IMR-90 (cell line): Measurements from ENCODE around the gene CYFIP1. TPM values are rescaled to one million over a fixed set of nuclear protein-coding genes. Genes with fewer than 3 reads are reported as not detected.

Experiments
- ATAC-seq: fragments of 200-7000 bp; cut with Tn5 transposase; 2 replicates; pipeline ENCODE4 v1.9.1; 2020; ENCODE audit warnings: low read depth, mild to moderate bottlenecking, moderate library complexity
- BruUV-seq: library from RNA; stranded (reverse); fragments of 400-500 nt; replicated peaks from 2 replicates; lab custom pipeline; 2021; lab: Mats Ljungman, UMichigan
- CTCF ChIA-PET: fragments of 300-600 bp; formaldehyde crosslinking; extraction: SDS; loops from one replicate; lab custom pipeline; 2021; ENCODE audit warnings: antibody characterized with exemption; lab: Yijun Ruan, JAX
- POLR2A ChIA-PET: fragments of 300-600 bp; sonication (Branson Sonifier 250); formaldehyde crosslinking; loops from one replicate; lab custom pipeline; 2022; ENCODE audit warnings: antibody characterized with exemption; ENCODE audit not compliant: unreplicated experiment; lab: Charles Lee
- DNase-seq: peaks from one replicate; pipeline ENCODE4 v3.0.0; 2013
- H2AFZ ChIP-seq: replicated peaks from 2 replicates; pipeline ENCODE3; 2013; ENCODE audit warnings: low read length, mild to moderate bottlenecking; ENCODE audit not compliant: poor library complexity
- H2AK5ac ChIP-seq: 2 replicates; pipeline ENCODE4 v1.6.1; 2013; ENCODE audit warnings: low read depth, low read length, inconsistent platforms
- H2AK9ac ChIP-seq: replicated peaks from 2 replicates; pipeline ENCODE3; 2013; ENCODE audit warnings: mild to moderate bottlenecking, low read depth, low read length, moderate library complexity; ENCODE audit not compliant: poor library complexity
- H2BK120ac ChIP-seq: 2 replicates; pipeline ENCODE4 v1.6.1; 2013; ENCODE audit warnings: low read depth, low read length, inconsistent platforms
- H2BK15ac ChIP-seq: 3 replicates; pipeline ENCODE4 v1.6.1; 2013; ENCODE audit warnings: low read depth, low read length, inconsistent platforms
- H2BK20ac ChIP-seq: 2 replicates; pipeline ENCODE4 v1.6.1; 2013; ENCODE audit warnings: low read depth, mild to moderate bottlenecking, inconsistent platforms, low read length, moderate library complexity
- H2BK5ac ChIP-seq: 2 replicates; pipeline ENCODE4 v1.6.1; 2013; ENCODE audit warnings: mild to moderate bottlenecking, low read depth, low read length, inconsistent platforms; ENCODE audit not compliant: poor library complexity, severe bottlenecking
- H3K14ac ChIP-seq: replicated peaks from 2 replicates; pipeline ENCODE4 v1.6.1; 2013; ENCODE audit warnings: low read depth, low read length, inconsistent platforms
- H3K18ac ChIP-seq: 2 replicates; pipeline ENCODE4 v1.6.1; 2013; ENCODE audit warnings: low read depth, low read length, control low read depth
- H3K23ac ChIP-seq: 2 replicates; pipeline ENCODE4 v1.6.1; 2013; ENCODE audit warnings: low read depth, low read length, inconsistent platforms
- H3K27ac ChIP-seq: 2 replicates; pipeline ENCODE4 v1.5.1; 2013; ENCODE audit warnings: mild to moderate bottlenecking, control low read depth, low read length; ENCODE audit not compliant: insufficient read depth
- H3K27me3 ChIP-seq: 2 replicates; pipeline ENCODE4 v1.6.1; 2013; ENCODE audit warnings: low read length; ENCODE audit not compliant: control insufficient read depth, insufficient read depth
- H3K36me3 ChIP-seq: 2 replicates; pipeline ENCODE4 v1.6.1; 2013; ENCODE audit warnings: low read length, mixed read lengths; ENCODE audit not compliant: control insufficient read depth, insufficient read depth
- H3K4ac ChIP-seq: 2 replicates; pipeline ENCODE4 v1.6.1; 2013; ENCODE audit warnings: low read depth, low read length, inconsistent platforms
- H3K4me1 ChIP-seq: 2 replicates; pipeline ENCODE4 v1.6.1; 2013; ENCODE audit warnings: low read length, mixed read lengths; ENCODE audit not compliant: control insufficient read depth, insufficient read depth
- H3K4me2 ChIP-seq: 2 replicates; pipeline ENCODE4 v1.6.1; 2013; ENCODE audit warnings: low read depth, mild to moderate bottlenecking, control low read depth, low read length, moderate library complexity
- H3K4me3 ChIP-seq: 2 replicates; pipeline ENCODE4 v1.5.1; 2013; ENCODE audit warnings: low read depth, mild to moderate bottlenecking, control low read depth, low read length, moderate library complexity; ENCODE audit not compliant: insufficient read depth
- H3K56ac ChIP-seq: 2 replicates; pipeline ENCODE4 v1.6.1; 2013; ENCODE audit warnings: low read length, inconsistent platforms; ENCODE audit not compliant: insufficient read depth; ENCODE audit errors: extremely low read depth
- H3K79me1 ChIP-seq, 2 experiments: 2 replicates each; pipeline ENCODE4 v1.6.1; 2013; ENCODE audit warnings: low read length in 2 of 2, inconsistent platforms in 1 of 2, low read depth in 1 of 2
- H3K9ac ChIP-seq: 2 replicates; pipeline ENCODE4 v1.6.1; 2013; ENCODE audit warnings: low read depth, low read length, control low read depth
- H3K9me1 ChIP-seq: 2 replicates; pipeline ENCODE4 v1.6.1; 2013; ENCODE audit warnings: low read length, inconsistent platforms; ENCODE audit not compliant: insufficient read depth
- H3K9me3 ChIP-seq: 2 replicates; pipeline ENCODE4 v1.6.1; 2013; ENCODE audit warnings: low read length; ENCODE audit not compliant: control insufficient read depth, insufficient read depth
- H4K20me1 ChIP-seq: 2 replicates; pipeline ENCODE4 v1.6.1; 2013; ENCODE audit warnings: low read length, inconsistent platforms; ENCODE audit not compliant: insufficient read depth
- H4K5ac ChIP-seq: 2 replicates; pipeline ENCODE4 v1.6.1; 2013; ENCODE audit warnings: mild to moderate bottlenecking, low read depth, low read length, control low read depth
- H4K8ac ChIP-seq, 2 experiments: 2 replicates each; pipeline ENCODE4 v1.6.1; 2013; ENCODE audit warnings: low read depth in 2 of 2, low read length in 2 of 2, control low read depth in 1 of 2, inconsistent platforms in 1 of 2
- H4K91ac ChIP-seq: 2 replicates; pipeline ENCODE4 v1.6.1; 2013; ENCODE audit warnings: low read depth, low read length, inconsistent platforms; ENCODE audit not compliant: insufficient read depth
- MAFK ChIP-seq: IDR thresholded peaks from 2 replicates; pipeline ENCODE4 v1.6.1; 2012; ENCODE audit warnings: low read depth, low read length, improper control_type of control experiment
- RCOR1 ChIP-seq: IDR thresholded peaks from 2 replicates; pipeline ENCODE4 v1.6.1; 2012; ENCODE audit warnings: mild to moderate bottlenecking, low read length, improper control_type of control experiment; ENCODE audit not compliant: insufficient replicate concordance
- WGBS, 2 experiments: methylation state at CpG; one replicate each; pipeline versions ENCODE4 v1.1.5 to v1.1.7; 2013; ENCODE audit warnings: missing lambda C conversion rate in 2 of 2; ENCODE audit not compliant: insufficient read length in 1 of 2; ENCODE audit errors: extremely low coverage in 2 of 2; 5-methylcytosine and 5-hydroxymethylcytosine counted together
- dilution Hi-C: fragments of 300-500 bp; cut with HindIII; formaldehyde crosslinking; loops from one replicate; pipeline ENCODE4 v1.14.3; 2018; ENCODE audit warnings: low sequenced_read_pairs; ENCODE audit not compliant: unreplicated experiment
- in situ Hi-C: fragments of 300-500 bp; cut with MboI; formaldehyde crosslinking; loops from 3 replicates; pipeline ENCODE4 v1.14.3; 2019; ENCODE audit warnings: low sequenced_read_pairs, inconsistent platforms, mixed read lengths
- intact Hi-C: fragments of 100-400 bp; cut with micrococcal nuclease; formaldehyde crosslinking; loops from 2 replicates; pipeline ENCODE4 v1.10.0; 2022
- polyA plus RNA-seq, 3 experiments: library from polyadenylated mRNA; depleted of rRNA; stranded (reverse); fragments of >200 nt; gene quantifications; 2 replicates each; pipeline ENCODE4 v1.2.3, GENCODE V29; 2012; ENCODE audit warnings: low replicate concordance in 1 of 3
- total RNA-seq: library from RNA; depleted of rRNA; stranded (reverse); fragments of >200 nt; gene quantifications from 2 replicates; pipeline ENCODE4 v1.2.3, GENCODE V29; 2012

CYFIP1 gene
- total and polyA plus RNA-seq, 2 of the 4 experiments (the other 2 are of a cell fraction), result 58.4 to 163 TPM

GRCh38 chr15:22870865-22871264 is 109.3 kb downstream of the CYFIP1 start:
- Histone ChIP-seq H4K5ac (no peak overlapping the region), H4K91ac (no peak overlapping the region), H3K14ac (no peak overlapping the region), H4K20me1 (peaks cover 9% of the 10 kb centered on the region; the same call in 1 of the 2 replicates), H3K79me1 (peaks cover 10 to 38% of the 10 kb centered on the region in 2 experiments), H3K4ac (no peak overlapping the region), H2BK15ac (no peak overlapping the region), H4K8ac (no peak overlapping the region), H3K56ac (no peak overlapping the region), H3K9me1 (peaks cover 21% of the 10 kb centered on the region), H3K4me1 (peaks cover 10% of the 10 kb centered on the region), H2AFZ (no peak overlapping the region), H3K4me3 (no peak overlapping the region), H3K23ac (no peak overlapping the region), H2AK9ac (no peak overlapping the region), H3K18ac (no peak overlapping the region), H3K9ac (no peak overlapping the region), H2BK120ac (no peak overlapping the region), H3K36me3 (peaks cover 58% of the 10 kb centered on the region), H3K27ac (no peak overlapping the region), H2AK5ac (no peak overlapping the region), H2BK20ac (no peak overlapping the region), H3K4me2 (no peak overlapping the region), H2BK5ac (no peak overlapping the region), H3K9me3 (no peaks in the 10 kb centered on the region), H3K27me3 (no peaks in the 10 kb centered on the region)
- no CpG with 5 or more reads among the region's 11 CpGs for WGBS, 2 experiments
- intact Hi-C loops, result no loop called here
- ChIA-PET POLR2A (no interaction called here), CTCF (no interaction called here)
- ATAC-seq (no peak), DNase-seq (no peak)
- in situ Hi-C loops, result no loop called here
- TF ChIP-seq RCOR1 (no peak), MAFK (no peak)
- no TSS peak for BruUV-seq
- dilution Hi-C loops, result no loop called here
